HG03460 (cell line): ENCODE measurements around the gene SEC22A.
A peak's percentile ranks its signal among the peaks of the same experiment; 100 is the strongest.

ENCODE experiments used
- ATAC-seq: cut with Tn5 transposase; IDR thresholded peaks from one replicate; pipeline ENCODE4 v1.9.1; 2021; ENCODE audit not compliant: unreplicated experiment

The SEC22A gene, protein sequence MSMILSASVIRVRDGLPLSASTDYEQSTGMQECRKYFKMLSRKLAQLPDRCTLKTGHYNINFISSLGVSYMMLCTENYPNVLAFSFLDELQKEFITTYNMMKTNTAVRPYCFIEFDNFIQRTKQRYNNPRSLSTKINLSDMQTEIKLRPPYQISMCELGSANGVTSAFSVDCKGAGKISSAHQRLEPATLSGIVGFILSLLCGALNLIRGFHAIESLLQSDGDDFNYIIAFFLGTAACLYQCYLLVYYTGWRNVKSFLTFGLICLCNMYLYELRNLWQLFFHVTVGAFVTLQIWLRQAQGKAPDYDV

DNA sequence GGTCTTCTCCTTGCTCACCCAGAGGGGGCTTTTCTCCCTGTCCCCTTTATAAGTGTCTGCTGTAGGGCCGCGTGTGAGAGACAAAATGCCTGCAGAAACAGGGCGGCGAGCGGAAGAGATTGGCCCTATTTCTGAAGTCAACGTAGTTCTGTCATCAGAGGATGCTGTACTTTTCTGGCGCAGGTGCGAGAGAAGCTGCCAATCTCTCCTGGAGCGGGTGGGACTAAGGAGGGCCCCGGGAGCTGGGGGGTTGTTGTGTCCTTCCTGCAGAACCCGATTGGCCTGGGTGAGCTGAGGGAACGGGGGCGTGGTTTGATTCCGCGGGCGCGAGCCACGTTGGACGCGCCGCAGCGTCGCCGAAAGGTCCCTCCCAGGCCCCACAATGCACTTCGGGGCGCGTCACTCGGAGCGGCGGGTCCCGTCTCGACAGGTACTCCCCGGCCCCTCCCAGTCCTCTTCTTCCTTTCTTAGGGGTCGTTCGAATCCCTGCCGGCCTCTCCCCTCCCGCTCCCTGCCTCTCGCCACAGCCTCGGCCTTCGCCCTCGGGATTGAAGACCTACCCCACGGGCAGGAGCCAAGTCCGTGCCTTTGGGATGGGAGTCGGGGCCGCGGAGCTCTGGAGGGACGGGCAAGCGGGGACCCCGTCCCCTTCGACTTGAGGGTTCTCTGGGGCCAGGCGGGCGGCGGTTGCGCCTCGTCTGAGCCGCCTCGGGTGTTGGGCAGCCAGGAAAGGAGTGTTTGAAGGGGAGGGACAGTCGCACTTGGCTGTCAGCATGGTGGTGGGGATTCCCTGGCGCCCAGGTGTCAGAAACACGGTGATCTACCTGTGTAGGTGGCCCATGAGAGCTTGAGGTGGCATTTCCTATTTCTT lies at the start of gene SEC22A:
Gene SEC22A, plus strand, starts transcription at position 387 of the 871 bp plus-strand sequence. CDS start 7,275 bp downstream, outside the sequence.
- ATAC-seq: peak; percentile 99

DNA sequence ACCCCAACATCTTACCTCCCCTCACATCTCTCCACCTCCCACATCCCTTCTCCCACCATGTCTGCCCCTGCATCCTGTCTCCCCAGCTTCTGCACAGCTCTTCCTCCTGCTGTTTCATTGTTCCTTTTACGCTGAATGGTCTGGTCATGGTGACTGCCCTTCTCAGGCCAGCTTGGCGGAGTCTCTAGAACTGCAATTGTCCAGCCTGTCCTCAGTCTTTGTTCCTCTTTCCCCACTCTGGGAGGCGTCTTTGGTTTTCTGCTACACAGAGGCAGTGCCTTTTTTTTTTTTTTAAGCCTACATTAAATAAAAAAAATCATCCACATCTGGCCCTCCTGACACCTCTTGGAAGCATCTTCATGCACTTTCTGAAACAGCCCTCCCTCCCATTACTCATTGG lies 49.1 kb upstream of the SEC22A start:
- ATAC-seq: no peak

DNA sequence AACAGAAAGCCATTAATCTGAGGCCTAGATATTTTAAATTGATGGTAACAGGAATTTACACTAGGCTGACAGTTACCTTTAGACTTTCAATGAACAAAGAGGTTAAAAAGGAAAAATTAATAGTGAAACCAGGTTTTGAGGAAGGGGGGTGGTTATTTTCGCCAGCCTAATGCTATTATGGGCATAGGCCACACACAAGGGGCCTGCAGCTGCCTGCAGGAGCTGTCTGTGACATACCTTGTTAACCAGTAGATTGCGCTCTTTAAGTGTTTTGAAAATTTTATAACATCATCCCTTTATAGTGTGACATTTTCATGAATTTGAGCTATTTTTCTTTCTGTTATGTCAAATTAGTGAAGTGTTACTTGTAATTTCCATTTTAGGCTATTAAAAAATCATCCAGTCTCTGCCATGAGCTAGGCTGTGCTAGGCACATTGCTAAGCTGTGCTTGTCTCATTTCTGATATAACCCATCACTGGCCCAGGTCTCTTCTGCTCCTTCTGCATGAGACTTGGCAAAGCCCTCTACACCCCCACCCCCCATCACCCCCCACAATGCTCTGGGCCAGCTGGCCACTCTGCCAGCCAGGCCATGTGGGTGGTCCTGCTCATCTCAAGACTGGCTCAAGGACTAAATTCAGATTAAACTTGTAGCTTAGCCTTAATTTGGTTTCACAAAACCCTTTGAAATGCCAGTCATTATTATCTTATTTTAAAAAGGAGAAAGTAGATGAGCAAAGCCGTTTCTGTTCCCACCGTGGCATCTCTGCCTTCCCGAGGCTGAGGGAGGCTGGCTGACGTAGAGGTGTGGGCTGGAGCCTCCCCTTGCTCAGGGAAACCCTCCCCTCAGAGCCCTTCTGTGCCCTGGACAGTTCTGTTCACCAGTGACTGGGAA lies 48.4 kb upstream of the SEC22A start:
- ATAC-seq: no peak

DNA sequence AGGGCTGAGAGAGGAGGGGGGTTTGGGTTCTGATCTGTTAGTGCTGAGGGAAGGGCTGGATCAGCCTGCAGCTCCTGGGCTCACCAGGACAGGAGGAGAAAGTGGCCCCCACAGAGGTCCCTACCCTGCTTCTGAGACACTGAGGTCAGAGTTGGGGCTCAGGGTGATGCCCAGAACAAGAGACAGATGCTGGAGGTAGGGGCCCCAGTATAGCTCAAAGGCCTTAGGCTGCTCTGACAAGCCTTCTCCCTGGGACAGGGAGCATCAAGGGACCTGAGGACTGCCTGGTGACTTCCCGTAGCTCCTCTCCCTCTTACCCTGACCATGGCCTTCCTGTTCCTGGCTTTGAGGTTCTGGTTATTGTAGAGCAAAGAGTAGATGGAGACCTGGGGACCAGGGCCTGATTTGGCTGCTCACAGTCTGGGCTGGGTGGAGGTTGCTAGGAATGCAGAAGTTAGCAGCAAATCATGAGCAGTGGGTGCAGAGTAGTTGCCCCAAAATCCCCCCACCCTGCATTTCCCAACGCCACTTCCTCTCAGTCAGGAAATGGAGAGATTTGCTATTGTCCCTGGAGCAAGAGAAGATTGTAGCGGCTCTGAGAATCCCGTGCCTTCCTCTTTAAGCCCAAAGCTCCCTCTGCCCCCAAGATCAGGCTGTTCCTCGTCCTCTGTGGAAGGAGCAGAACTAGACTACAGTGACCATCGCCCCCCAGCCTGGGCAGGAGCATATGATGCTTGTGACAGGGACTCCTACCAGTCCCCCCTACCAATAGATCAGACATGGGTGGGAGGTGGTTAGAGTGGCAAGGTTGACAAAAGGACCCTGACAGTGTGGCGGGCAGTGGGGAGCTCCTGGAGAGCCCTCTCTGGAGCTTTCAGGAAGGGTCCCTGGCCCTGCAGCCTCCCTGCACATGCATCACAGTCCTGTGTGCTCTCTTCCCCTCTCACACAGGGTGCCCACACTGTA lies 47.4 kb upstream of the SEC22A start:
- ATAC-seq: no peak

DNA sequence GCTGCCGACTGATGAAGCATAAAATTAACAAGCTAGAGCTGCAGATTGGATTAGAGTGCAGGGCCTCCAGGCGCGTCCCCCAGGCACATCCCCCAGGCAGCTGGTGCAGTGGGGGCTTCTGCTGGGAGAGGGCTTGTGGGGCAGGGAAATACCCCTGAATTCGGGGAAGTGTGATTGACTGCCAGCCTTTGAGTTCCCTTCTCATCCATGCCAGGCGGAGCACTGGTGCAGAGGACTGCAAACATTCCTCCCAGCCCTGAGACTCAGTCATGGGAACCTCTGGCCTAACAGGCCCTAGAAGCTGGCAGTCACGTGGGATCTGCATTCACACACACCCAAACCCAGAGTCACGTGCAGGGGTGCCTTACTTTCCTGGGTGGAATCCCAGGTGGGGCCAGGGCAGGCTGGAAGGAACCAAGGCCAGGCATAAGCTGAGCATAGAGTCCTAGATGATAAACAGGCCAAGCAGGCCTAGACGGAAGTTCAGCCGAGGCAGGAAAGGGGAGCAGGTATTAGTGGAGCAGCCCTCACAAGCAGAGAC lies 46.2 kb upstream of the SEC22A start:
- no peak for ATAC-seq

DNA sequence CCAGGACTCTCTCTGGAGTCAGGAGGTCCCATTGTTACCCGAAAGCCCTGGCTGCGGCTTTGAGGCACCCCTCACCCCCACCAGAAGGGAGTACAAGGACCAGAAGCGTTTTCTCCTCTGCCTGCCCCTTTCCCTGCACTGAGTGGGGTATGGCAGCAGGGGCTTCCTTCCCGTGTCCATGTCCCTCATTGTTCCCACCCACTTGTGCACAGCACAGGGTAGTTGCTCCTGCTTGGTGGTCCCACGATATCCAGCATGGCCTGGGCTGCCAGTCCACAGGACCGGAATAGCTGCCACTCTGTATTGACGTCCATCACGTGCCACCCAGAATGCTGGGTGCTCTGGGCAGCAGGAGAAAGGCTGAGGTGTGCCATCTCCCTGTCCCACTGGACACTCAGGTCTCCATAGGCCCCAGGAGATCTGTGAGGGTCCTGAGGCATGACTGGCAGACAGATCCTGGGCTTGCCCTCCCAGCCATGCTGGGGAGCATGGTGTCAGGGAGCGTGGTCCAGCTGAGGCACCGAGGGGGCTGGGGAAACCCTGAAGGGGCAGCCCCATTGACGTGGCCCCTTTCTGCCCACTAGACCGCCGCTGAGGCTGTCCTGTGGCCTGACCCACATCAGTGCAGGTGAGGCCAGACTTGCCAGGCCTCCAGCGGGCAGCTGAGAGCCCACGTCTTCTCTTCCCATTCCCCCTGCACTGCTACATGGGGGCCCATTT lies 45.3 kb upstream of the SEC22A start:
- no peak for ATAC-seq

DNA sequence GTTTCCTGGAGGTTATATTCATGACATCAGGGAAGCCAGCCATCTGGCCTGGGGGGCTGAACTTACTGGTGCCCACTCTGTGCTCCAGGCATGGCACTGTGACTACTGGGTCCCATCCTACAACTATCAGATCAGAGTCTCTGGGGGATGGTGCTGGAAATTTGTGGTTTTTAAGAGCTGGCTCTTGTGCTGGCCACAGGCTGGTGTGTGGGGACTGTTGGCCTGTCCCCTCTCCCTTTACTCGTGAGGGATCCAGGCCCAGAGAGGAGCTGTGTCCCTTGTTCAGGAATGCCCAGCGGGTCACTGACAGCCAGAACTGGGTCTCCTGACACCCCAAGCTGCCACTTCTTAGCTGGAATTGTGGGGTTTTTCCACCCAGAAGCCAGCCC lies 44.5 kb upstream of the SEC22A start:
- ATAC-seq: no peak

DNA sequence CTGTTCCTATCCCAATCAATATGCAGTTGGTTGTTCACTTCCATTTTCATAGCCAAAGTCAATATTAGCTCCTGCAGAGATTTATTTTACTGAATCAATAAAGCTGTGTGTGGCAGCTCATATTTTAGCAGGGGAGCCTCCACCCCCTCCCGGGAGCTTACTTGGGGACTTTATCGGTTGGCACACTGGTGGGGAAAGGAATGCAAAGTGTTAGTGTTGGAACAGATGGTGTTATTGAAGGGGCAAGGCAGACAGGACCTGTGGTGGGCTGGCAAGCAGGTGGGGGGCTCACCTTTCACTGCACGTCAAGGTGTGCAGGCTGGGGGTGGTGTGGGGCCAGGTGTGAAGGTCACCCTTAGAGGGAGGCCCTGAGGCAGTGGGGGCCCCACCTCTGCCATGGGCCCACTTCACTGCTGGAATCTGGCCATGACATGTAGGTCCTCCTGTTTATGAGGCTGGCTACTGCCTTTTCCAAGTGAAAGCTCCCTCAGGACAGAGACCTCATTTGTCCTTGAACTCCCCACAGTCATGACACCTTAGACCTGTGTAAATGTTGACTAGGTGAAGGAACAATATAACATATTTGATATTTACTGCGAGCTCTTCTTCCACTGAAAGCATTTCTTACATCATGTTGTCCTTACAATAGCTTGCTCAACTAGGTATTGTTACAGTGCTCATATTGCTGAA lies 44.0 kb upstream of the SEC22A start:
- no peak for ATAC-seq

DNA sequence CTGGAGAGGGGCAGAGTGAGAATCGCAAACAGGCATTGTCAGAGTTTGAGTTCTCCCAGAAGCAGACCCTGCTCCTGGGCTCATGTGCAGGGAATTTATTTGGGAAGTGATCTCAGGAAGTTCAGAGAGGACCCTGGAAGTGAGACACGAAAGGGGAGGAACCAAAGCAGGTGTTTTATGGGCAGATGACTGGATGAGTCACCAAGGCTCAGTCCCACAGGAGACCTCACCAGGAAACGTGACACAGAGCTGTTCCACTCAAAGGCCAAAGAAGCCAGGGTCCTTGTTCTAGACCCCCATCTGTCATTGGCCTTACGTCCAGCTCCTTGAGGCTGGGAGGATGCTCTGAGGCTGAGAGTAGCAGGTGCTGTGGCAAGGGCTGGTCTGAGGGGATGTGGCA lies 43.4 kb upstream of the SEC22A start:
- ATAC-seq: no peak

DNA sequence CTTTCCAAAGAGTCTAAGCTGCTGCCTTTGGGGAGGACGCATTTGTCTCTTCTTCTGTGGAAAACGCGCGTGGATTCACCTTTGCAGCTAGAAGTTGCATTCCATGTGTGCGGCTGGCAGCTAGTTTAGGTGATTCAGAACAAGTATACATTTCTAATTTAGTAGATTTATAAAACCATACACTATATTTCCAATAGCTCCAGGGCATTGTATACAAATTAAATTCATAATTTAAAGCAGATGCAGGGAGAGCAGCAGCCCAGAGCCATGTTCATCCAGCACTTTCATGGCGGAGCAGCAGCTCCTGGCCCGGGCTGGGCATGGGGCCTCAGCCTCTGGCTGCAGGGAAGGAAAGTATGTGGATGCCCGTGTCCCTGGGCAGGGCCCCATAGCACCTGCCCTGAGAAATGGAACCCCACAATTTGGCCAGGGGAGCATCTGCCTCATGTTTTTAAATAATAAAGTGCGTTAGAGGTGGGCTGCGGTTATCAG lies 42.8 kb upstream of the SEC22A start:
- ATAC-seq: no peak

DNA sequence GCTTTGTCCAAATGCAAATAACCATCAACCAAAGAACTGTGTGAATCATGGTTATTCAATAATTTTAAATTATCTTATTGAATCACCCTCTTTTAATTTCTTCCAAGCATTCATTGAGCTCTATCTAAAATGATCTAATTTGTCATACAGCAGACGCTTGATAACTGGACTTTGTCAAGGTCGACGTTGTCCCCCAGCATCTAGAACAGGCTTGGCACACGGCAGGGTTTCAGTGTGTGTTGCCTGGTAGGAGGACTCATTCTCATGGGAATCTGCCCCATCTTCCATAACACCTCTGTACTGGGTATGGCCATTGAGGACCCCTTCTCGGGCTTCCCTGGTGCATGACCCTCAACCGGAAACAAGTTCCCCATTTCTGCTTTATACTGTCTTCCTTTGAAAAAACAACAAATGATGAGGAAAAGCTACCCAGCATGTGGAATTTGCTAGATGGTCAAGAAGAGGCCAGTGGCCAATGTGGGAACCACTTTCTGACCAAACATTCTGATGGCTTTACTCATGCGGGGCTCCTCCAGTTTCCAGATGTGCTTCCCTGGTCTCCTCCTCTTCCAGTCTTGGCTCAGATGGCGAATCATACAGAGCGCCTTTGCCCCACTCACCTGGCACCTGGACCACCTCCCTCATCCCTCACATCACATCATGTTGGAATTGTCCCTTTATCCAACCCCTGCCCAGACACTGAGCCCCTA lies 41.7 kb upstream of the SEC22A start:
- no peak for ATAC-seq

DNA sequence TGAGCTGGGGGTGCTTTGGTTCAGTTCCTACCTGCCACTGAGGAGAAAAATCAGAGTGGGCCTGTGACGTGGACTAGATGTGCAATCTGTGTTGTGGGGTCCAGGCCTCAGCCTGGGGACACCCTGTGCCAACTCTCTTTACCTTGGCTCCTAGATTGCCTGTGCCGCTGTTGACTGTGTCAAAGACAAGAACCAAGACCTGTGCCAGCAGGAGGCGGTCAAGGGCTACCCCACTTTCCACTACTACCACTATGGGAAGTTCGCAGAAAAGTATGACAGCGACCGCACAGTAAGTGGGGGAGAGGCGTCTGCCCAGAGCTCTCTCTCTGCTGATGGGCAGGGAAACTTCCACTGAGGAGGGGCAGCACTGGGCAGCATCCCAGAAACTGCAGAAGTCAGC lies 40.6 kb upstream of the SEC22A start:
- ATAC-seq: no peak

DNA sequence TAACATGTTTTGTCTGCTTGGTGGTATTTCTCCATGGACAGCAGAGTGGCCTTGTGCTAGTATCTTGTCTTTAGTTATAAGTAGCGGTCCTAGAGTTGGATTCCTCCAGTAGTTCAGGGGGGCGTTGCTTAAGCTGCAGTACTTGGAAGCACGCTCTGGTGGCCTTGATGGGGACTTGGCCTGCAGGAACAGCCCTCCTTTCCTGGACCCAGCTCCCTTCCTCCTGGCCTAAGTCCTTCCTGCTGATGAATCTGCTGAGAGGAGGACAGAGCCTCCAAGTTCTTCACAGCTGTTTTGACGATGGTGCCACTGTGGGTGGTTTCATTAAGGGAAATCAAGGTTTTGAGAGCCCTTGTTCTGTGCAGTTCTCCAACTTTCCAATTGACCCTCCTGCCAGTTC lies 38.6 kb upstream of the SEC22A start:
- ATAC-seq: no peak

DNA sequence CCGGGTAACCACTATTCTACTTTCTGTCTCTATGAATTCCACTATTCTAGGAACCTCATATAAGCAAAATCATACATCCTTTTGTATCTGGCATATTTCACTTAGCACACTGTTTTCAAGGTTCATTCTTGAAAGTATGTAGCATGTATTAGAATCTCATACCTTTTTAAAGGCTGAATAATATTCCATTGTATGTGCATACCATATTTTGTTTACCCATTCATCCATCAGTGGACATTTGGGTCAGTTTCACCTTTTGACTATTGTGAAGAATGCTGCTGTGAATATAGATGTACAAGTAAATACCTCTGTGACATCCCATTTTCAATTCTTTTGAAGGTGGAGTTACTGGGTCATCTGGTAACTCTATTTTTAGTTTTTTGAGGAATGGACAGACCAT lies 36.6 kb upstream of the SEC22A start:
- ATAC-seq: no peak

DNA sequence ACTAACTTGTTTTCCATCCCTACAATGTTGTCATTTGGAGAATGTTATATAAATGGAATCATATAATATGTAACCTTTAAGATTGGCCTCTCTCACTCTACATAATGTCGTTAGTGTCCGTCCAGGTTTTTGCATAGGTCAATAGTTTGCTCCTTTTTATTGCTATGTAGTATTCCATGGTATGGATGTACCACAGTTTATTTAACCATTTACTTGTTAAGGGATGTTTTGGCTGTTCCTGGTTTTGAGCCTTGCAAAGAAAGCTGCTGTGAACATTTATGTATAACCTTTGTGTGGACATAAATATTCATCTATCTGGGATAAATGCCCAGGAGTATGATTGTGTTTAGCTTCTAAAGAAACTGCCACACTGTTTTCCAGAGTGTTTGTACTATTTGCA lies 34.1 kb upstream of the SEC22A start:
- ATAC-seq: no peak

DNA sequence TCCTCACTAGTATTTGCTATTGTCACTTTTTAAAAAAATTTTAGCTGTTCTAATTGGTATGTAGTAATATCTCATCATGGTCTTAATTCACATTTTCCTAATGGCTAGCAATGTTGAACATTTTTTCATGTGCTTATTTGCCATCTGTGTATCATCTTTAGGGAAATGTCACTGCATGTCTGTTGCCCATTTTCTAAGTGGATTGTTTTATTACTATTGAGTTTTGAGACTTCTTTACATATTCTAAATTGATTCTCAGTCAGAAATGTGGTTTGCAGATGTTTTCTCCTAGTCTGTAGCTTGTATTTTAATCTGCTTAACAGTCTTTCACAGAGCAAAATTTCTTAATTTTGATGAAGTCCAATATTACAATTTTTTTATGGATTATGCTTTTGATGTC lies 33.6 kb upstream of the SEC22A start:
- ATAC-seq: no peak

DNA sequence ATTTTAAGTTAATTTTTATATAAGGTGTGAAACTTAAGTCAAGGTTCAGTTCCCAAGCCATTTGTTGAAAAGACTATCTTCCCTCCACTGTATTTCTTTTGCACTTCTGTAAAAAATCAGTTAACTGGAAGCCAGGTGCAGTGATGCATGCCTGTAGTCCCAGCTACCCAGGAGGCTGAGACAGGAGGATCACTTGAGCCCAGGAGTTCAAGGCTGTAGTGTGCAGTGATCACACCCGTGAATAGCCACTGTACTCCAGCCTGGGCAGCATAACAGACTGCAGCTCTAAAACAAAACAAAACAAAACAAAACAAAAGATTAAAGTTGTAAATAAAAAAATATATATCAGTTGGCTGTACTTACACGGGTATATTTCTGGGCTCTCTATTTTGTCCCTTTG lies 33.1 kb upstream of the SEC22A start:
- no peak for ATAC-seq

DNA sequence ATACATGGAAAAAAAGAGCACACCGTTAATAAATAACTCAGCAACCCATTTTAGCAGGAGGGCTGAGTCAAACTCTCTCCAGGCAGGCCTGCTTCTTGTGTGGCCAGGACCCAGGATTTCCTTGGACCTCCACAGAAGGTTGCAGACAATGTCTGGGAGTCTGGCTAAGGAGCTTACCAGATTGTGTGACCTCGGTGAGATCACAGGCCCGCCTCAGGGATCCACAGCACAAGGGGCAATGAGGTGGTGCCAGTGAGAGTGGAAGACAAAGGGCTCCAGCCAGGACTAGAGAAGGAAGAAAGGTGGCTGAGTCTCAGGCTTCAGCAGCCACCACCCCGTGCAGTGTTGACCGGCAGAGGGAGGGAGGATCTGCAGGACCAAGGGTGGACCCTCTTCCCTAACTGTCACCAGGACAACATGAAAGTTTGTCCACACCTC lies 32.2 kb upstream of the SEC22A start:
- ATAC-seq: no peak
